Muscle layer of duodenum (tissue), 2 donors: ENCODE measurements around the gene PFDN5.

Experiments used
- H3K27ac ChIP-seq: one replicate; pipeline ENCODE4 v1.7.0; 2013; ENCODE audit warnings: mild to moderate bottlenecking, low read length
- H3K27me3 ChIP-seq: one replicate; pipeline ENCODE4 v1.7.0; 2013; ENCODE audit warnings: low read depth, mild to moderate bottlenecking, control low read depth, low read length
- H3K36me3 ChIP-seq, 2 donors: one replicate each; pipeline ENCODE4 v1.7.0; 2013; ENCODE audit warnings: low read length in 2 of 2, control low read depth in 1 of 2, mild to moderate bottlenecking in 1 of 2; ENCODE audit not compliant: insufficient read depth in 2 of 2, control insufficient read depth in 1 of 2
- H3K4me1 ChIP-seq, 2 donors: one replicate each; pipeline ENCODE4 v1.7.0; 2013; ENCODE audit warnings: low read length in 2 of 2, mild to moderate bottlenecking in 2 of 2, control low read depth in 1 of 2, moderate library complexity in 1 of 2; ENCODE audit not compliant: insufficient read depth in 2 of 2, control insufficient read depth in 1 of 2
- H3K4me3 ChIP-seq, 2 donors: one replicate each; pipeline ENCODE4 v1.7.0; 2013; ENCODE audit warnings: low read length in 2 of 2, low read depth in 1 of 2, mild to moderate bottlenecking in 1 of 2
- H3K9me3 ChIP-seq, 2 donors: one replicate each; pipeline ENCODE4 v1.7.0; 2013; ENCODE audit warnings: low read length in 2 of 2, control low read depth in 1 of 2, mild to moderate bottlenecking in 1 of 2; ENCODE audit not compliant: control insufficient read depth in 1 of 2
- donor health status: healthy.

Gene PFDN5

GRCh38 chr12:53308276-53308675 is 12.9 kb downstream of the PFDN5 start:
- Histone ChIP-seq H3K9me3 (no peaks in the 10 kb centered on the region), H3K4me3 (no peak overlapping the region), H3K36me3 (peaks cover 43 to 60% of the 10 kb centered on the region in 2 donors), H3K27ac (no peak overlapping the region), H3K4me1 (no peaks in the 10 kb centered on the region), H3K27me3 (no peaks in the 10 kb centered on the region)

GRCh38 chr12:53313996-53314395 is 18.7 kb downstream of the PFDN5 start:
- no peak overlapping the region for H3K4me3 ChIP-seq
- no peaks in the 10 kb centered on the region for H3K27me3 ChIP-seq
- peaks cover 0 to under 1% of the 10 kb centered on the region in 2 donors for H3K4me1 ChIP-seq
- H3K27ac ChIP-seq = no peak overlapping the region
- peaks cover 29% of the 10 kb centered on the region in 2 donors for H3K36me3 ChIP-seq
- no peaks in the 10 kb centered on the region for H3K9me3 ChIP-seq

- H3K4me3 ChIP-seq = peak overlapping the region; percentile 88 to 89
- H3K9me3 ChIP-seq = no peaks in the 10 kb centered on the region
- H3K27ac ChIP-seq = peak overlapping the region; percentile 93
- no peaks in the 10 kb centered on the region for H3K27me3 ChIP-seq
- peaks cover 6 to 7% of the 10 kb centered on the region in 2 donors for H3K36me3 ChIP-seq
- H3K4me1 ChIP-seq = peaks cover 7 to 32% of the 10 kb centered on the region in 2 donors
Observed at GRCh38 chr12:53320352-53321195, 25.2 kb downstream of the PFDN5 start.

- peaks cover 7 to 35% of the 10 kb centered on the region in 2 donors for H3K4me1 ChIP-seq
- peaks cover 0 to 7% of the 10 kb centered on the region in 2 donors for H3K36me3 ChIP-seq
- H3K27ac ChIP-seq = peak overlapping the region; percentile 89
- peak overlapping the region; percentile 74 to 80 for H3K4me3 ChIP-seq
- H3K27me3 ChIP-seq = no peaks in the 10 kb centered on the region
- H3K9me3 ChIP-seq = no peaks in the 10 kb centered on the region
Observed at GRCh38 chr12:53324113-53324778, 28.9 kb downstream of the PFDN5 start.

GRCh38 chr12:53324779-53325510 is 29.6 kb downstream of the PFDN5 start:
- no peaks in the 10 kb centered on the region for H3K9me3 ChIP-seq
- H3K4me3 ChIP-seq = peak overlapping the region; percentile 74 to 80
- H3K27ac ChIP-seq = peak overlapping the region; percentile 89
- H3K4me1 ChIP-seq = peaks cover 7 to 30% of the 10 kb centered on the region in 2 donors
- H3K36me3 ChIP-seq = peaks cover 0 to 7% of the 10 kb centered on the region in 2 donors
- H3K27me3 ChIP-seq = no peaks in the 10 kb centered on the region

GRCh38 chr12:53325511-53326061 is 30.2 kb downstream of the PFDN5 start:
- Histone ChIP-seq H3K4me3 (peak overlapping the region; percentile 56 to 80), H3K9me3 (no peaks in the 10 kb centered on the region), H3K36me3 (peaks cover 0 to 7% of the 10 kb centered on the region in 2 donors), H3K27me3 (no peaks in the 10 kb centered on the region), H3K27ac (no peak overlapping the region), H3K4me1 (peaks cover 4 to 24% of the 10 kb centered on the region in 2 donors)

GRCh38 chr12:53326460-53327185 is 31.3 kb downstream of the PFDN5 start:
- peaks cover 0 to 4% of the 10 kb centered on the region in 2 donors for H3K36me3 ChIP-seq
- no peaks in the 10 kb centered on the region for H3K9me3 ChIP-seq
- peaks cover 3 to 21% of the 10 kb centered on the region in 2 donors for H3K4me1 ChIP-seq
- no peak overlapping the region for H3K27ac ChIP-seq
- no peak overlapping the region for H3K4me3 ChIP-seq
- H3K27me3 ChIP-seq = no peaks in the 10 kb centered on the region

- peaks cover 0 to 4% of the 10 kb centered on the region in 2 donors for H3K36me3 ChIP-seq
- no peaks in the 10 kb centered on the region for H3K27me3 ChIP-seq
- no peak overlapping the region for H3K4me3 ChIP-seq
- no peak overlapping the region for H3K27ac ChIP-seq
- peaks cover 0 to 17% of the 10 kb centered on the region in 2 donors for H3K4me1 ChIP-seq
- H3K9me3 ChIP-seq = no peaks in the 10 kb centered on the region
Observed at GRCh38 chr12:53327435-53328042, 32.2 kb downstream of the PFDN5 start.

GRCh38 chr12:53328043-53328435 is 32.7 kb downstream of the PFDN5 start:
- Histone ChIP-seq H3K9me3 (no peaks in the 10 kb centered on the region), H3K4me1 (peaks cover 0 to 17% of the 10 kb centered on the region in 2 donors), H3K27ac (no peak overlapping the region), H3K36me3 (peaks cover 0 to 4% of the 10 kb centered on the region in 2 donors), H3K27me3 (no peaks in the 10 kb centered on the region), H3K4me3 (no peak overlapping the region)

- H3K9me3 ChIP-seq = no peaks in the 10 kb centered on the region
- no peak overlapping the region for H3K27ac ChIP-seq
- H3K27me3 ChIP-seq = peaks cover under 1% of the 10 kb centered on the region
- H3K4me3 ChIP-seq = no peak overlapping the region
- H3K4me1 ChIP-seq = peaks cover 0 to 5% of the 10 kb centered on the region in 2 donors
- H3K36me3 ChIP-seq = no peaks in the 10 kb centered on the region
Observed at GRCh38 chr12:53330671-53331070, 35.3 kb downstream of the PFDN5 start.
